CD8-positive, alpha-beta memory T cell (primary cell): Measurements from ENCODE around the gene KCTD16. TPM values are rescaled to one million over a fixed set of nuclear protein-coding genes. Genes with fewer than 3 reads are reported as not detected.

ENCODE experiments used
- CTCF ChIA-PET: fragments of 350-600 bp; sonication (Branson Sonifier 250); formaldehyde crosslinking; loops from one replicate; lab custom pipeline; 2021; ENCODE audit warnings: antibody characterized with exemption; lab: Charles Lee
- POLR2A ChIA-PET: fragments of 350-600 bp; sonication (Branson Sonifier 250); formaldehyde crosslinking; loops from one replicate; lab custom pipeline; 2021; ENCODE audit warnings: antibody characterized with exemption; lab: Charles Lee
- DNase-seq, 5 donors: peaks; one replicate each; pipeline versions ENCODE4 v3.0.0 to v3.0.0-alpha.2; 2020 to 2022; ENCODE audit warnings: mixed read lengths in 1 of 5
- H3K27ac ChIP-seq: one replicate; pipeline ENCODE4 v1.7.0; 2013; ENCODE audit warnings: low read depth, mild to moderate bottlenecking, low read length, moderate library complexity
- H3K27me3 ChIP-seq: 2 replicates; pipeline ENCODE4 v1.7.0; 2013; ENCODE audit warnings: low read length, mild to moderate bottlenecking; ENCODE audit not compliant: insufficient read depth, poor library complexity, severe bottlenecking
- H3K36me3 ChIP-seq: 2 replicates; pipeline ENCODE4 v1.7.0; 2013; ENCODE audit warnings: mild to moderate bottlenecking, low read length, moderate library complexity; ENCODE audit not compliant: insufficient read depth
- H3K4me1 ChIP-seq: 2 replicates; pipeline ENCODE4 v1.7.0; 2013; ENCODE audit warnings: mild to moderate bottlenecking, low read length, moderate library complexity; ENCODE audit not compliant: insufficient read depth
- H3K4me3 ChIP-seq: 2 replicates; pipeline ENCODE4 v1.7.0; 2013; ENCODE audit warnings: mild to moderate bottlenecking, low read length
- H3K9me3 ChIP-seq: 2 replicates; pipeline ENCODE4 v1.7.0; 2013; ENCODE audit warnings: mild to moderate bottlenecking, low read length
- H3K27ac Mint-ChIP-seq, 8 donors: one replicate each; pipeline ENCODE4 v1.8.0; 2020 to 2021; ENCODE audit warnings: mixed read lengths in 8 of 8, mild to moderate bottlenecking in 6 of 8, inconsistent platforms in 3 of 8, moderate library complexity in 3 of 8
- H3K27me3 Mint-ChIP-seq, 2 donors: one replicate each; pipeline ENCODE4 v1.8.0; 2020 to 2021; ENCODE audit warnings: mixed read lengths in 2 of 2, mild to moderate bottlenecking in 1 of 2, moderate library complexity in 1 of 2
- H3K36me3 Mint-ChIP-seq, 3 donors: one replicate each; pipeline ENCODE4 v1.8.0; 2020 to 2021; ENCODE audit warnings: mixed read lengths in 3 of 3, inconsistent platforms in 1 of 3, mild to moderate bottlenecking in 1 of 3
- H3K4me1 Mint-ChIP-seq, 3 donors: one replicate each; pipeline ENCODE4 v1.8.0; 2020 to 2021; ENCODE audit warnings: mixed read lengths in 3 of 3, inconsistent platforms in 1 of 3, mild to moderate bottlenecking in 1 of 3
- H3K4me3 Mint-ChIP-seq, 7 donors: one replicate each; pipeline ENCODE4 v1.8.0; 2020 to 2021; ENCODE audit warnings: mixed read lengths in 7 of 7, mild to moderate bottlenecking in 6 of 7, moderate library complexity in 4 of 7, inconsistent platforms in 2 of 7
- H3K9me3 Mint-ChIP-seq, 5 donors: one replicate each; pipeline ENCODE4 v1.8.0; 2020 to 2022; ENCODE audit warnings: mixed read lengths in 5 of 5, mild to moderate bottlenecking in 3 of 5, moderate library complexity in 2 of 5, inconsistent platforms in 1 of 5
- polyA plus RNA-seq: library from polyadenylated mRNA; unstranded; fragments of 300-500 nt; fragmentation: Illumina TruSeq; gene quantifications from one replicate; pipeline ENCODE4 v1.2.3, GENCODE V29; 2021
- total RNA-seq, 2 experiments: library from RNA; stranded (reverse); gene quantifications; one replicate each; pipeline ENCODE4 v1.2.3, GENCODE V29; 2021

Gene KCTD16
- total and polyA plus RNA-seq, 3 experiments from 2014 or later, result 0.01 to 0.09 (median 0.02) TPM

- no peak overlapping the region for H3K4me3 ChIP-seq
- CTCF ChIA-PET, result no interaction called here
These were observed 79.2 kb downstream of the KCTD16 start for GRCh38 chr5:144249755-144250464.

GRCh38 chr5:144254552-144254951 is 83.9 kb downstream of the KCTD16 start:
- no peak overlapping the region for H3K27ac Mint-ChIP-seq
- no peaks in the 10 kb centered on the region for H3K4me1 Mint-ChIP-seq
- no peaks in the 10 kb centered on the region for H3K4me1 ChIP-seq
- DNase-seq, result no peak
- H3K27ac ChIP-seq, result no peak overlapping the region
- H3K27me3 ChIP-seq, result no peaks in the 10 kb centered on the region
- H3K9me3 ChIP-seq, result no peaks in the 10 kb centered on the region
- no peaks in the 10 kb centered on the region for H3K9me3 Mint-ChIP-seq
- ChIA-PET CTCF (no interaction called here), POLR2A (no interaction called here)
- no peak overlapping the region for H3K4me3 ChIP-seq
- no peak overlapping the region for H3K4me3 Mint-ChIP-seq
- H3K36me3 Mint-ChIP-seq, result no peaks in the 10 kb centered on the region
- H3K36me3 ChIP-seq, result no peaks in the 10 kb centered on the region
- H3K27me3 Mint-ChIP-seq, result peaks cover 7 to 39% of the 10 kb centered on the region in 2 donors

More at GRCh38 chr5:144249755-144250464, 79.2 kb downstream of the KCTD16 start:
- Mint-ChIP-seq H3K27me3 (peaks cover 5 to 31% of the 10 kb centered on the region in 2 donors), H3K4me1 (no peaks in the 10 kb centered on the region), H3K4me3 (no peak overlapping the region), H3K9me3 (no peaks in the 10 kb centered on the region), H3K27ac (no peak overlapping the region), H3K36me3 (no peaks in the 10 kb centered on the region)
- POLR2A ChIA-PET, result no interaction called here
- Histone ChIP-seq H3K4me1 (no peaks in the 10 kb centered on the region), H3K27me3 (no peaks in the 10 kb centered on the region), H3K36me3 (no peaks in the 10 kb centered on the region), H3K27ac (no peak overlapping the region), H3K9me3 (no peaks in the 10 kb centered on the region)
- DNase-seq, result no peak

DNA sequence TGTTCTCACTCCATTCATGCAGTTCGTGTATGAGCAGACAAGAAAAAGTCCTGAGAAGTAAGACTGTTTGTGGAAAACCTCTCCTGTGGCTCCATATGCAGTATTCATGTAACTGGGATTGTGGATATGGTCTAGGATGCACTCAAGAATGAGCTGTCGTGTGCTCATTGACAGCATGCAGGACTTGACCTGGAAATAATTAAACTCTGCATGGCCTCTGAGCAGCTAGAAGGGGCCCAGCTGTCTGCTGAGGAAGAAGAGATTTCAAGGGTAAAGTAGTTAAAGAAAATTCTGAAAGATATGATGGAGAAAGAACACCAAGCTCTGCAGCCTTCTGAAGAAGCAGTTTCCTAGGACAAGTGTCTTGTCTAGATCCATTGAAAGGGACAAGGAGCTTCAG is 89.4 kb downstream of the KCTD16 start:
- POLR2A ChIA-PET, result no interaction called here
- H3K27me3 Mint-ChIP-seq, result peaks cover 14 to 40% of the 10 kb centered on the region in 2 donors
- H3K4me1 Mint-ChIP-seq, result no peaks in the 10 kb centered on the region
- no peaks in the 10 kb centered on the region for H3K9me3 Mint-ChIP-seq
- no peaks in the 10 kb centered on the region for H3K27me3 ChIP-seq
- no peak overlapping the region for H3K27ac Mint-ChIP-seq
- CTCF ChIA-PET, result no interaction called here
- H3K36me3 Mint-ChIP-seq, result no peaks in the 10 kb centered on the region
- no peaks in the 10 kb centered on the region for H3K36me3 ChIP-seq
- no peaks in the 10 kb centered on the region for H3K4me1 ChIP-seq
- no peak for DNase-seq
- no peak overlapping the region for H3K4me3 Mint-ChIP-seq
- no peak overlapping the region for H3K27ac ChIP-seq
- H3K9me3 ChIP-seq, result no peaks in the 10 kb centered on the region
- H3K4me3 ChIP-seq, result no peak overlapping the region

GRCh38 chr5:144265643-144266247 is 95.1 kb downstream of the KCTD16 start:
- Histone ChIP-seq H3K27ac (no peak overlapping the region), H3K4me3 (no peak overlapping the region), H3K27me3 (no peaks in the 10 kb centered on the region), H3K9me3 (no peaks in the 10 kb centered on the region), H3K4me1 (no peaks in the 10 kb centered on the region), H3K36me3 (no peaks in the 10 kb centered on the region)
- H3K27me3 Mint-ChIP-seq, result peaks cover 14 to 51% of the 10 kb centered on the region in 2 donors
- POLR2A ChIA-PET, result no interaction called here
- DNase-seq, result no peak
- peaks cover 7 to 18% (median 10%) of the 10 kb centered on the region in 5 donors for H3K9me3 Mint-ChIP-seq
- H3K4me1 Mint-ChIP-seq, result no peaks in the 10 kb centered on the region
- no peak overlapping the region for H3K4me3 Mint-ChIP-seq
- H3K36me3 Mint-ChIP-seq, result peaks cover 0 to 7% (median 0%) of the 10 kb centered on the region in 3 donors
- CTCF ChIA-PET, result no interaction called here
- H3K27ac Mint-ChIP-seq, result peak overlapping the region in 1 of 8 donors; percentile 10

- no peak overlapping the region for H3K4me3 ChIP-seq
- H3K36me3 Mint-ChIP-seq, result peaks cover 0 to 7% (median 0%) of the 10 kb centered on the region in 3 donors
- H3K9me3 ChIP-seq, result no peaks in the 10 kb centered on the region
- ChIA-PET CTCF (no interaction called here), POLR2A (no interaction called here)
- no peak overlapping the region for H3K4me3 Mint-ChIP-seq
- peaks cover 7 to 24% (median 12%) of the 10 kb centered on the region in 5 donors for H3K9me3 Mint-ChIP-seq
- DNase-seq, result no peak
- no peak overlapping the region for H3K27ac Mint-ChIP-seq
- H3K4me1 ChIP-seq, result no peaks in the 10 kb centered on the region
- H3K36me3 ChIP-seq, result no peaks in the 10 kb centered on the region
- no peaks in the 10 kb centered on the region for H3K4me1 Mint-ChIP-seq
- H3K27me3 ChIP-seq, result no peaks in the 10 kb centered on the region
- H3K27me3 Mint-ChIP-seq, result peaks cover 11 to 45% of the 10 kb centered on the region in 2 donors
- H3K27ac ChIP-seq, result no peak overlapping the region
These were observed 97.4 kb downstream of the KCTD16 start for GRCh38 chr5:144267961-144268513.

- H3K4me3 Mint-ChIP-seq, result no peak overlapping the region
- ChIA-PET CTCF (no interaction called here), POLR2A (no interaction called here)
- Histone ChIP-seq H3K4me3 (no peak overlapping the region), H3K9me3 (no peaks in the 10 kb centered on the region), H3K27ac (no peak overlapping the region), H3K27me3 (no peaks in the 10 kb centered on the region), H3K4me1 (no peaks in the 10 kb centered on the region), H3K36me3 (no peaks in the 10 kb centered on the region)
- H3K36me3 Mint-ChIP-seq, result peaks cover 0 to 7% (median 0%) of the 10 kb centered on the region in 3 donors
- no peaks in the 10 kb centered on the region for H3K4me1 Mint-ChIP-seq
- no peak for DNase-seq
- H3K9me3 Mint-ChIP-seq, result peaks cover 2 to 23% (median 8%) of the 10 kb centered on the region in 5 donors
- H3K27me3 Mint-ChIP-seq, result peaks cover 10% of the 10 kb centered on the region in 2 donors
- no peak overlapping the region for H3K27ac Mint-ChIP-seq
These were observed 102.8 kb downstream of the KCTD16 start for GRCh38 chr5:144273232-144274027.

DNA sequence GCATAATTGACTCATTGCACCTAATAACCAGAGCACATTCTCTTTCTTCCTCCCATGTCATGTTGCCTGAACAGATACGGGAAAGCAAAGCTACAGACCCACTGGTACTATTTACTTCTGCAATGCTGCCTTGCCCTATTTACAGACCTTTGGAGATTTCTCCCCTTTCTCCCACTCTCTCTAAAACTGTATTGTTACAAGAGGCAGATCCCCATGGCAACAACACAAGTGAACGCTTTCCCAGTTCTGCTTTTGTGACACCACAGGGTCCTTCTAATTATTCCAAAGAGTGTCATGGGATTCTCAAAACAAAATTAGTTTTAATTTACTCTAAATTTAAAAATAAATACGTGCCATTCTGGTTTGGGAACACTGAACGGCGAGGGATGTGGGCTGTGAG is 104.7 kb downstream of the KCTD16 start:
- no peak overlapping the region for H3K4me3 ChIP-seq
- no peaks in the 10 kb centered on the region for H3K4me1 ChIP-seq
- H3K36me3 ChIP-seq, result no peaks in the 10 kb centered on the region
- H3K36me3 Mint-ChIP-seq, result no peaks in the 10 kb centered on the region
- peaks cover 2 to 4% of the 10 kb centered on the region in 2 donors for H3K27me3 Mint-ChIP-seq
- H3K4me3 Mint-ChIP-seq, result no peak overlapping the region
- no peak overlapping the region for H3K27ac ChIP-seq
- H3K9me3 ChIP-seq, result no peaks in the 10 kb centered on the region
- ChIA-PET POLR2A (no interaction called here), CTCF (no interaction called here)
- H3K27ac Mint-ChIP-seq, result no peak overlapping the region
- no peak for DNase-seq
- no peaks in the 10 kb centered on the region for H3K27me3 ChIP-seq
- no peaks in the 10 kb centered on the region for H3K4me1 Mint-ChIP-seq
- H3K9me3 Mint-ChIP-seq, result peaks cover 0 to 8% (median 0%) of the 10 kb centered on the region in 5 donors
